Testis (tissue), 2 donors: ENCODE data around the gene SLC46A1.

Experiments used
- POLR2A ChIP-seq: fragments of 450-650 bp; IDR thresholded peaks from one replicate; pipeline ENCODE4 v1.6.1; 2017; ENCODE audit warnings: antibody characterized with exemption, mild to moderate bottlenecking, moderate library complexity
- TF ChIP-seq, protein P1 (sequence below), 3 experiments: fragments of 450-650 bp in 2 of 3; fragments of 200-600 bp in 1 of 3; sonication (generic) in 1 of 3; IDR thresholded peaks; one replicate each; pipeline ENCODE4 v1.5.1; 2016 to 2019; ENCODE audit warnings: antibody characterized with exemption in 3 of 3, mild to moderate bottlenecking in 2 of 3, moderate library complexity in 1 of 3

DNA sequence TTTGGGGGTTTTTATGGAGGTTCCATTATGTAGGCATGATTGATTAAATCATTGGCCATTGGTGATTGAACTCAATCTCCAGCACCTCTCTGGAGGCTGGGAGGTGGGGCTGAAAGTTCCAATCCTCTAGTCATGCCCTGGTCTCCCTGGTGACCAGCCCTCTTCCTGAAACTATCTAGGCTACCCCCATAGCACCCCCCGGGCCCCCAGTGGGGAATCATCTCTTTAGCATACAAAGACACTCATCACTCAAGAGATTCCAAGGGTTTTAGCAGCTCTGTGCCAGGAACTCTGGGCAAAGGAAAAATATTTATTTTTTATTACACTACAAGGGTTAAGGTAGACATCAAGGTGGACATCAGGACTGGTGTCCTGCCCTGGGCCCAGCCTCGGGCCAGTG is 10.6 kb downstream of the SLC46A1 start:
- TF ChIP-seq, protein P1, sequence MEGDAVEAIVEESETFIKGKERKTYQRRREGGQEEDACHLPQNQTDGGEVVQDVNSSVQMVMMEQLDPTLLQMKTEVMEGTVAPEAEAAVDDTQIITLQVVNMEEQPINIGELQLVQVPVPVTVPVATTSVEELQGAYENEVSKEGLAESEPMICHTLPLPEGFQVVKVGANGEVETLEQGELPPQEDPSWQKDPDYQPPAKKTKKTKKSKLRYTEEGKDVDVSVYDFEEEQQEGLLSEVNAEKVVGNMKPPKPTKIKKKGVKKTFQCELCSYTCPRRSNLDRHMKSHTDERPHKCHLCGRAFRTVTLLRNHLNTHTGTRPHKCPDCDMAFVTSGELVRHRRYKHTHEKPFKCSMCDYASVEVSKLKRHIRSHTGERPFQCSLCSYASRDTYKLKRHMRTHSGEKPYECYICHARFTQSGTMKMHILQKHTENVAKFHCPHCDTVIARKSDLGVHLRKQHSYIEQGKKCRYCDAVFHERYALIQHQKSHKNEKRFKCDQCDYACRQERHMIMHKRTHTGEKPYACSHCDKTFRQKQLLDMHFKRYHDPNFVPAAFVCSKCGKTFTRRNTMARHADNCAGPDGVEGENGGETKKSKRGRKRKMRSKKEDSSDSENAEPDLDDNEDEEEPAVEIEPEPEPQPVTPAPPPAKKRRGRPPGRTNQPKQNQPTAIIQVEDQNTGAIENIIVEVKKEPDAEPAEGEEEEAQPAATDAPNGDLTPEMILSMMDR (IDR thresholded peaks at IDR 0.05), result no peak
- no peak for TF ChIP-seq POLR2A
